Natural killer cell (primary cell): ENCODE data around the gene NYAP2. TPM values are rescaled to one million over a fixed set of nuclear protein-coding genes. Genes with fewer than 3 reads are reported as not detected.

Experiments
- ATAC-seq, 3 donors: fragments of 150-1000 bp in 2 of 3; fragments of 200-7000 bp in 1 of 3; cut with Tn5 transposase; 1 replicate in 1 of 3; 2 replicates in 2 of 3; pipeline ENCODE4 v1.10.0; 2021; ENCODE audit warnings: mild to moderate bottlenecking in 2 of 3, moderate library complexity in 2 of 3
- DNase-seq, 2 donors: peaks; one replicate each; pipeline versions ENCODE4 v3.0.0 to v3.0.0-alpha.2; 2013 to 2021; ENCODE audit warnings: mixed read lengths in 1 of 2
- H3K27ac ChIP-seq: one replicate; pipeline ENCODE4 v1.5.1; 2013; ENCODE audit warnings: mild to moderate bottlenecking, low read length
- H3K27me3 ChIP-seq: one replicate; pipeline ENCODE4 v1.6.1; 2013; ENCODE audit warnings: low read length; ENCODE audit not compliant: control insufficient read depth, insufficient read depth
- H3K36me3 ChIP-seq: one replicate; pipeline ENCODE4 v1.6.1; 2013; ENCODE audit warnings: low read length; ENCODE audit not compliant: control insufficient read depth, insufficient read depth
- H3K4me1 ChIP-seq: one replicate; pipeline ENCODE4 v1.6.1; 2013; ENCODE audit warnings: low read length; ENCODE audit not compliant: control insufficient read depth, insufficient read depth
- H3K4me3 ChIP-seq: one replicate; pipeline ENCODE4 v1.5.1; 2013; ENCODE audit warnings: low read length
- H3K9me3 ChIP-seq: one replicate; pipeline ENCODE4 v1.6.1; 2013; ENCODE audit warnings: low read length; ENCODE audit not compliant: control insufficient read depth, insufficient read depth
- H3K27ac Mint-ChIP-seq, 2 donors: one replicate each; pipeline ENCODE4 v1.8.0; 2022; ENCODE audit warnings: mild to moderate bottlenecking in 2 of 2, mixed read lengths in 2 of 2, moderate library complexity in 1 of 2
- H3K27me3 Mint-ChIP-seq, 2 donors: one replicate each; pipeline ENCODE4 v1.8.0; 2022; ENCODE audit warnings: low read depth in 2 of 2, mixed read lengths in 2 of 2
- H3K36me3 Mint-ChIP-seq: one replicate; pipeline ENCODE4 v1.8.0; 2022; ENCODE audit warnings: mixed read lengths
- H3K4me1 Mint-ChIP-seq, 2 donors: one replicate each; pipeline ENCODE4 v1.8.0; 2022; ENCODE audit warnings: mixed read lengths in 2 of 2
- H3K4me3 Mint-ChIP-seq: one replicate; pipeline ENCODE4 v1.8.0; 2022; ENCODE audit warnings: mild to moderate bottlenecking, moderate library complexity, mixed read lengths
- H3K9me3 Mint-ChIP-seq, 2 donors: one replicate each; pipeline ENCODE4 v1.8.0; 2022; ENCODE audit warnings: mixed read lengths in 2 of 2
- CTCF ChIP-seq: fragments of 200-600 bp; IDR thresholded peaks from one replicate; pipeline ENCODE4 v1.8.0; 2022; ENCODE audit warnings: antibody characterized with exemption
- WGBS: methylation state at CpG from one replicate; pipeline ENCODE4 v1.1.7; 2013; ENCODE audit warnings: missing lambda C conversion rate; ENCODE audit not compliant: insufficient coverage; 5-methylcytosine and 5-hydroxymethylcytosine counted together
- intact Hi-C: fragments of 100-400 bp; cut with micrococcal nuclease; formaldehyde crosslinking; loops from one replicate; pipeline ENCODE4 v1.14.2; 2022
- total RNA-seq, 4 donors: library from RNA; stranded (reverse); fragments of 120-200 nt in 1 of 4; gene quantifications; one replicate each; pipeline versions ENCODE4 v1.2.3 to v1.2.4, GENCODE V29; 2013 to 2022

Gene NYAP2
- total RNA-seq, 3 donors from 2014 or later (not counting 1 experiment from before 2014, with no cell fraction given), result 0.14 TPM; not detected in 2

- Histone ChIP-seq H3K36me3 (no peaks in the 10 kb centered on the region), H3K27me3 (no peaks in the 10 kb centered on the region), H3K27ac (no peak overlapping the region), H3K4me3 (no peak overlapping the region), H3K4me1 (no peaks in the 10 kb centered on the region), H3K9me3 (no peaks in the 10 kb centered on the region)
- Mint-ChIP-seq H3K4me3 (no peak overlapping the region), H3K4me1 (no peaks in the 10 kb centered on the region), H3K27ac (no peak overlapping the region), H3K36me3 (no peaks in the 10 kb centered on the region), H3K27me3 (no peaks in the 10 kb centered on the region), H3K9me3 (peaks cover 3 to 5% of the 10 kb centered on the region in 2 donors)
- TF ChIP-seq CTCF, result no peak
- ATAC-seq (no peak), DNase-seq (no peak)
- intact Hi-C loops, result no loop called here
- 93% methylated on average over 2 of the region's 2 CpGs for WGBS
Measured at GRCh38 chr2:225536036-225536435, 136.5 kb downstream of the NYAP2 start.

DNA sequence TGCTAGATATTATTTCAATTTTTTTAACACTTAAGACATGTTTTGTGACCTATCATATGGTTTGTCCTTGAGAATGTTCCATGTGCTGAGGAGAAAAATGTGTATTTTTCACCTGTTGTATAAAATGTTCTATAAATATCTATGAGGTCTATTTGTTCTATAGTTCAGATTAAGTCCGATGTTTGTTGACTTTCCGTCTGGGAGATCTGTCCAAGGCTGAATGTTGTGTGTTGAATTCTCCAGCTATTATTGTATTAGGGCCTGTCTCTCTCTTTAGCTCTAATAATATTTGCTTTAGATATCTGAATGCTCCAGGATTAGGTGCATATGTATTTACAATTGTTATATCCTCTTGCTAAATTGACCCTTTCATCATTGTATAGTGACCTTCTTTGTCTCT, 144.1 kb downstream of the NYAP2 start:
- Mint-ChIP-seq H3K4me3 (no peak overlapping the region), H3K27me3 (peaks cover 0 to 5% of the 10 kb centered on the region in 2 donors), H3K27ac (no peak overlapping the region), H3K9me3 (peaks cover 2 to 3% of the 10 kb centered on the region in 2 donors), H3K4me1 (no peaks in the 10 kb centered on the region), H3K36me3 (no peaks in the 10 kb centered on the region)
- H3K4me1 ChIP-seq, result no peaks in the 10 kb centered on the region
- DNase-seq (no peak), ATAC-seq (no peak)
- H3K4me3 ChIP-seq, result no peak overlapping the region
- no peak overlapping the region for H3K27ac ChIP-seq
- no peaks in the 10 kb centered on the region for H3K9me3 ChIP-seq
- WGBS, result no CpG with 5 or more reads among the region's 2 CpGs
- H3K36me3 ChIP-seq, result no peaks in the 10 kb centered on the region
- H3K27me3 ChIP-seq, result no peaks in the 10 kb centered on the region
- intact Hi-C loops, result no loop called here
- TF ChIP-seq CTCF, result no peak

DNA sequence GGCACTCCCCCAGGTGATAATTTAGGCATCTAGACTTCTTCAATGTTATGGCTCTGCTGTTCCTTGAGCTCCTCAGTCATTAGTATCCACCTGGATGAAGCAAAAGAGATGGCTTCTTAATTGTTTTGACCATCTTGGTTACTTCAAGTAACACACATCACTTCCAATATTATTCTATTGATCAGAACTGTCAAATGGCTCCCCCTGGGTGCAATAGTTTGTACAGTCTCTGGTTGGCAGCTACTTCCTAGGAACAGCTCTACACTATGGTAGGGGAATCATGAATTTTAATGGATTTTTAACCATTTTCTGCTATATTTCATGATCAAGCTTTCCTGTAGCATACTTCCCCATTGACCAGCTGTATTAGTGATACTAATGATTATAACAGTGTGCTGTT, 157.0 kb downstream of the NYAP2 start:
- no peak overlapping the region for H3K27ac Mint-ChIP-seq
- no peak overlapping the region for H3K4me3 Mint-ChIP-seq
- Histone ChIP-seq H3K27ac (no peak overlapping the region), H3K9me3 (no peaks in the 10 kb centered on the region), H3K27me3 (peaks cover 5% of the 10 kb centered on the region), H3K4me3 (no peak overlapping the region), H3K36me3 (no peaks in the 10 kb centered on the region), H3K4me1 (no peaks in the 10 kb centered on the region)
- no peaks in the 10 kb centered on the region for H3K36me3 Mint-ChIP-seq
- no peak for TF ChIP-seq CTCF
- no peaks in the 10 kb centered on the region for H3K4me1 Mint-ChIP-seq
- peaks cover 12 to 20% of the 10 kb centered on the region in 2 donors for H3K27me3 Mint-ChIP-seq
- intact Hi-C loops, result no loop called here
- DNase-seq (no peak), ATAC-seq (no peak)
- peaks cover 0 to 2% of the 10 kb centered on the region in 2 donors for H3K9me3 Mint-ChIP-seq

- TF ChIP-seq CTCF, result no peak
- no peaks in the 10 kb centered on the region for H3K36me3 Mint-ChIP-seq
- DNase-seq, result no peak
- H3K27ac ChIP-seq, result no peak overlapping the region
- no peaks in the 10 kb centered on the region for H3K9me3 ChIP-seq
- peaks cover 12 to 30% of the 10 kb centered on the region in 2 donors for H3K27me3 Mint-ChIP-seq
- no peaks in the 10 kb centered on the region for H3K36me3 ChIP-seq
- no peak overlapping the region for H3K4me3 Mint-ChIP-seq
- H3K4me3 ChIP-seq, result no peak overlapping the region
- peaks cover 5% of the 10 kb centered on the region for H3K27me3 ChIP-seq
- ATAC-seq, result no peak
- H3K4me1 Mint-ChIP-seq, result no peaks in the 10 kb centered on the region
- intact Hi-C loops, result no loop called here
- 78% methylated on average over 6 of the region's 6 CpGs for WGBS
- no peaks in the 10 kb centered on the region for H3K4me1 ChIP-seq
- peaks cover 0 to 2% of the 10 kb centered on the region in 2 donors for H3K9me3 Mint-ChIP-seq
- H3K27ac Mint-ChIP-seq, result no peak overlapping the region
Measured at GRCh38 chr2:225558399-225559071, 159.0 kb downstream of the NYAP2 start.
